DOHH2 (cell line): ENCODE results near the gene ZNF302.
A peak's percentile ranks its signal among the peaks of the same experiment; 100 is the strongest.

Experiments
- H3F3A ChIP-seq: fragments of 200-600 bp; sonication (generic), shearing (Covaris generic); 2 replicates; pipeline ENCODE4 v1.6.0; 2016; ENCODE audit warnings: antibody characterized with exemption, mild to moderate bottlenecking; ENCODE audit not compliant: control insufficient read depth, insufficient read depth
- H3K27ac ChIP-seq: fragments of 200-600 bp; sonication (generic); 2 replicates; pipeline ENCODE4 v1.5.1; 2014; ENCODE audit warnings: low read depth, mild to moderate bottlenecking, low read length, moderate library complexity
- H3K27me3 ChIP-seq: fragments of 200-600 bp; sonication (generic); 2 replicates; pipeline ENCODE4 v1.6.1; 2014; ENCODE audit warnings: mild to moderate bottlenecking, low read length, mixed read lengths; ENCODE audit not compliant: control insufficient read depth
- H3K36me3 ChIP-seq: fragments of 200-600 bp; sonication (generic); 2 replicates; pipeline ENCODE4 v1.6.1; 2014; ENCODE audit warnings: mild to moderate bottlenecking, low read length, moderate library complexity, mixed read lengths; ENCODE audit not compliant: control insufficient read depth
- H3K4me1 ChIP-seq: fragments of 200-600 bp; sonication (generic); 2 replicates; pipeline ENCODE4 v1.6.1; 2014; ENCODE audit warnings: mild to moderate bottlenecking, low read length, mixed read lengths; ENCODE audit not compliant: control insufficient read depth
- H3K4me2 ChIP-seq: fragments of 200-600 bp; sonication (generic); 2 replicates; pipeline ENCODE4 v1.6.0; 2014; ENCODE audit warnings: mild to moderate bottlenecking, low read length, moderate library complexity
- H3K4me3 ChIP-seq: fragments of 200-600 bp; sonication (generic); 2 replicates; pipeline ENCODE4 v1.5.1; 2014; ENCODE audit warnings: mild to moderate bottlenecking, low read length, mixed read lengths
- H3K79me2 ChIP-seq: fragments of 200-600 bp; sonication (generic); 2 replicates; pipeline ENCODE4 v1.6.1; 2014; ENCODE audit warnings: mild to moderate bottlenecking, low read length, mixed read lengths; ENCODE audit not compliant: control insufficient read depth
- H3K9me2 ChIP-seq: fragments of 200-600 bp; sonication (generic); replicated peaks from 2 replicates; pipeline ENCODE4 v1.6.1; 2014; ENCODE audit warnings: mild to moderate bottlenecking, low read length, mixed read lengths; ENCODE audit not compliant: control insufficient read depth
- H3K9me3 ChIP-seq: fragments of 200-600 bp; sonication (generic); 2 replicates; pipeline ENCODE4 v1.6.1; 2014; ENCODE audit warnings: antibody characterized with exemption, low read length, mixed read lengths; ENCODE audit not compliant: control insufficient read depth, insufficient read depth
- H4K20me1 ChIP-seq: fragments of 200-600 bp; sonication (generic); 2 replicates; pipeline ENCODE4 v1.6.0; 2014; ENCODE audit warnings: low read depth, mild to moderate bottlenecking, antibody characterized with exemption, low read length, moderate library complexity; ENCODE audit not compliant: control insufficient read depth, insufficient read depth
- CTCF ChIP-seq: fragments of 200-600 bp; sonication (generic); IDR thresholded peaks from one replicate; pipeline ENCODE4 v1.5.1; 2014; ENCODE audit warnings: antibody characterized with exemption, mild to moderate bottlenecking, low read depth, low read length; ENCODE audit not compliant: poor library complexity, severe bottlenecking
- EZH2phosphoT487 ChIP-seq: fragments of 200-600 bp; sonication (generic); IDR thresholded peaks from 2 replicates; pipeline ENCODE4 v1.6.1; 2017; ENCODE audit warnings: borderline replicate concordance, mild to moderate bottlenecking, antibody characterized with exemption, low read length, moderate library complexity, mixed read lengths

Gene ZNF302

GRCh38 chr19:34677386-34678084, at the start of gene ZNF302:
Gene ZNF302, plus strand, starts transcription at chr19:34677678. Its CDS starts 1,127 bp downstream, at chr19:34678805.
- Histone ChIP-seq H3K4me2 (peak within 1 kb of the TSS; percentile 75), H3K79me2 (peaks cover 8% of the 10 kb centered on the region), H3K4me1 (peaks cover 17% of the 10 kb centered on the region), H3K9me2 (no peaks in the 10 kb centered on the region), H3K27me3 (no peaks in the 10 kb centered on the region), H4K20me1 (no peaks in the 10 kb centered on the region), H3K9me3 (peaks cover 14% of the 10 kb centered on the region), H3K36me3 (peaks cover 39% of the 10 kb centered on the region), H3K4me3 (peak within 1 kb of the TSS; percentile 88), H3F3A (no peaks in the 10 kb centered on the region), H3K27ac (peak within 1 kb of the TSS; percentile 58)
- TF ChIP-seq EZH2phosphoT487 = no peak
- no peak for TF ChIP-seq CTCF

DNA sequence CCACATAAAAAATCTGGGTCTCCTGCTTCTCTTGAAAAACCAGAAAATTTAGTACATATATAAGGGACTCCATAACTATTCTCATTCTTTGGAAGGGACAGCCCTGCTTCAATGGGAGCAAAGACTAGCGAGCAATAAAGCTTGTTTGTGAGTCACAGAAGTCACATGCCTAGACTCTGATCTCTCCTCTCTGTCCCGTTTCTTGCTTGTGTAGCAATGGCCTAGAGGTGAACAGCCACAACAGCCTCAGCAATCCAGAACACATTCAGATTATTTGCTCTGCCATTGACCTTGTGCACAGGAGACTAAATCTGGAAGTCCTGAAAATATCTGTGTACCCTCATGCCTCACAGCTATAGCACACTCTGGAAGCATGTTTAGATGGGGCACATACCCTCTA, 43.7 kb upstream of the ZNF302 start:
- Histone ChIP-seq H3K9me2 (no peaks in the 10 kb centered on the region), H3K9me3 (no peaks in the 10 kb centered on the region), H4K20me1 (no peaks in the 10 kb centered on the region), H3K4me1 (no peaks in the 10 kb centered on the region), H3K79me2 (no peaks in the 10 kb centered on the region), H3K27me3 (no peaks in the 10 kb centered on the region), H3F3A (no peaks in the 10 kb centered on the region), H3K4me2 (no peak overlapping the region), H3K27ac (no peak overlapping the region), H3K4me3 (no peak overlapping the region), H3K36me3 (no peaks in the 10 kb centered on the region)
- no peak for TF ChIP-seq CTCF
- no peak for TF ChIP-seq EZH2phosphoT487

- H3K4me1 ChIP-seq = no peaks in the 10 kb centered on the region
- H3K36me3 ChIP-seq = no peaks in the 10 kb centered on the region
- no peaks in the 10 kb centered on the region for H4K20me1 ChIP-seq
- no peak overlapping the region for H3K27ac ChIP-seq
- TF ChIP-seq EZH2phosphoT487 (no peak), CTCF (peak; percentile 84)
- H3K4me2 ChIP-seq = no peak overlapping the region
- no peaks in the 10 kb centered on the region for H3K27me3 ChIP-seq
- no peaks in the 10 kb centered on the region for H3K9me2 ChIP-seq
- no peaks in the 10 kb centered on the region for H3F3A ChIP-seq
- H3K79me2 ChIP-seq = no peaks in the 10 kb centered on the region
- H3K9me3 ChIP-seq = no peaks in the 10 kb centered on the region
- H3K4me3 ChIP-seq = no peak overlapping the region
Measured at GRCh38 chr19:34639491-34640085, 37.9 kb upstream of the ZNF302 start.
